ENCODE results near the gene MACROD2. TPM values are rescaled to one million over a fixed set of nuclear protein-coding genes. Genes with fewer than 3 reads are reported as not detected.

Gene MACROD2
- total RNA-seq, 4 donors from 2014 or later, result 10.0 to 24.0 (median 17.0) TPM

GRCh38 chr20:14885661-14886060 is 890.3 kb downstream of the MACROD2 start:
- TF ChIP-seq POLR2A (IDR thresholded peaks at IDR 0.05) (no peak), CTCF (IDR thresholded peaks at IDR 0.05) (no peak)
- intact Hi-C loops (cut with DNase I; ENCODE audit: low total_unique reads), result no loop called here
- no peak overlapping the region for H3K4me3 ChIP-seq (ENCODE audit: low read depth, poor library complexity, severe bottlenecking)
- WGBS, 2 donors, result 77 to 90% methylated on average over 1 of the region's 1 CpG
- no peak for DNase-seq (ENCODE audit: low spot score in 2 of 2)

- TF ChIP-seq CTCF (IDR thresholded peaks at IDR 0.05) (no peak), POLR2A (IDR thresholded peaks at IDR 0.05) (no peak)
- DNase-seq (ENCODE audit: low spot score in 2 of 2), result no peak
- H3K4me3 ChIP-seq (ENCODE audit: low read depth, poor library complexity, severe bottlenecking), result no peak overlapping the region
- intact Hi-C loops (cut with DNase I; ENCODE audit: low total_unique reads), result no loop called here
- WGBS, 2 donors, result 65 to 73% methylated on average over 3 of the region's 3 CpGs
Measured at GRCh38 chr20:14888134-14888533, 892.8 kb downstream of the MACROD2 start.

- TF ChIP-seq CTCF (IDR thresholded peaks at IDR 0.05), result no peak
- TF ChIP-seq POLR2A (IDR thresholded peaks at IDR 0.05), result no peak
- intact Hi-C loops (cut with DNase I; ENCODE audit: low total_unique reads), result no loop called here
- DNase-seq (ENCODE audit: low spot score in 2 of 2), result no peak
- 66 to 72% methylated on average over 5 of the region's 5 CpGs for WGBS, 2 donors
- H3K4me3 ChIP-seq (ENCODE audit: low read depth, poor library complexity, severe bottlenecking), result no peak overlapping the region
Measured at GRCh38 chr20:14889496-14890255, 894.4 kb downstream of the MACROD2 start.

- no peak for DNase-seq (ENCODE audit: low spot score in 2 of 2)
- intact Hi-C loops (cut with DNase I; ENCODE audit: low total_unique reads), result no loop called here
- TF ChIP-seq CTCF (IDR thresholded peaks at IDR 0.05) (no peak), POLR2A (IDR thresholded peaks at IDR 0.05) (no peak)
- H3K4me3 ChIP-seq (ENCODE audit: low read depth, poor library complexity, severe bottlenecking), result no peak overlapping the region
Measured at GRCh38 chr20:14890713-14891112, 895.4 kb downstream of the MACROD2 start.

- no peak overlapping the region for H3K4me3 ChIP-seq (ENCODE audit: low read depth, poor library complexity, severe bottlenecking)
- no peak for DNase-seq (ENCODE audit: low spot score in 2 of 2)
- intact Hi-C loops (cut with DNase I; ENCODE audit: low total_unique reads), result no loop called here
- TF ChIP-seq POLR2A (IDR thresholded peaks at IDR 0.05), result no peak
- TF ChIP-seq CTCF (IDR thresholded peaks at IDR 0.05), result no peak
- WGBS, 2 donors, result 81 to 97% methylated on average over 4 of the region's 4 CpGs
Measured at GRCh38 chr20:14892782-14893181, 897.5 kb downstream of the MACROD2 start.

- TF ChIP-seq CTCF (IDR thresholded peaks at IDR 0.05), result no peak
- TF ChIP-seq POLR2A (IDR thresholded peaks at IDR 0.05), result no peak
- H3K4me3 ChIP-seq (ENCODE audit: low read depth, poor library complexity, severe bottlenecking), result no peak overlapping the region
- no peak for DNase-seq (ENCODE audit: low spot score in 2 of 2)
- intact Hi-C loops (cut with DNase I; ENCODE audit: low total_unique reads), result no loop called here
Measured at GRCh38 chr20:14896569-14896968, 901.3 kb downstream of the MACROD2 start.
